Activated gamma-delta T cell treated with anti-CD3 and anti-CD28 coated beads, Interleukin-2, amount 50 U/mL, for 16 hours (primary cell): ENCODE results near the gene ZPLD1.

Source experiments
- DNase-seq: peaks from one replicate; pipeline ENCODE4 v3.0.0-alpha.2; 2020; ENCODE audit warnings: low read depth

The ZPLD1 gene

DNA sequence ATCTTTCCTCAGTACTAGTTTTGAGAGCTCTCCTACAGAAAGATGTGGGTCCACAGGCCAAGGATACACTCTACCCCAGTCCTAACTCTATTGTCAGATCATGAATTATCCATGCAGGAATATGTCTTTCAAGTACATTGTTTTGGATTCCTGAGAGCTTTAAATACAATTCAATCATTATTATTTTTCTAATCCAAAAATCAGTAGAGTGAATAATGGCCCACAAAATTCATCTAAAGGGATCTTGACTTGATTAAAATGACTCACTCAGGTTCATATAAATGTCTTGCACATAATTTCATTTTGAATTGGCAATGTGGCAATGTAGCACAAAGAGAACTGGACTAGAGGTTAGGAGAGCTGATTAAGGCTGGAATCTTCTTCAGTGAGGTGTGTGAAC lies 93.9 kb downstream of the ZPLD1 start:
- no peak for DNase-seq
